A673 (cell line): ENCODE measurements around the gene SPTBN4.

Experiments
- EZH2 ChIP-seq: fragments of 200-600 bp; sonication (generic); IDR thresholded peaks from 2 replicates; pipeline ENCODE4 v1.6.1; 2017; ENCODE audit warnings: borderline replicate concordance, low read depth, mild to moderate bottlenecking, mixed read lengths, antibody characterized with exemption, low read length; ENCODE audit not compliant: poor library complexity, severe bottlenecking
- TF ChIP-seq, protein P1 (sequence below): fragments of 300-800, 200-600 bp; sonication (generic); conservative IDR thresholded peaks from 2 replicates; pipeline ENCODE4 v1.5.1; 2017; ENCODE audit warnings: low read depth, mild to moderate bottlenecking, antibody characterized with exemption, low read length, moderate library complexity, mixed read lengths

DNA sequence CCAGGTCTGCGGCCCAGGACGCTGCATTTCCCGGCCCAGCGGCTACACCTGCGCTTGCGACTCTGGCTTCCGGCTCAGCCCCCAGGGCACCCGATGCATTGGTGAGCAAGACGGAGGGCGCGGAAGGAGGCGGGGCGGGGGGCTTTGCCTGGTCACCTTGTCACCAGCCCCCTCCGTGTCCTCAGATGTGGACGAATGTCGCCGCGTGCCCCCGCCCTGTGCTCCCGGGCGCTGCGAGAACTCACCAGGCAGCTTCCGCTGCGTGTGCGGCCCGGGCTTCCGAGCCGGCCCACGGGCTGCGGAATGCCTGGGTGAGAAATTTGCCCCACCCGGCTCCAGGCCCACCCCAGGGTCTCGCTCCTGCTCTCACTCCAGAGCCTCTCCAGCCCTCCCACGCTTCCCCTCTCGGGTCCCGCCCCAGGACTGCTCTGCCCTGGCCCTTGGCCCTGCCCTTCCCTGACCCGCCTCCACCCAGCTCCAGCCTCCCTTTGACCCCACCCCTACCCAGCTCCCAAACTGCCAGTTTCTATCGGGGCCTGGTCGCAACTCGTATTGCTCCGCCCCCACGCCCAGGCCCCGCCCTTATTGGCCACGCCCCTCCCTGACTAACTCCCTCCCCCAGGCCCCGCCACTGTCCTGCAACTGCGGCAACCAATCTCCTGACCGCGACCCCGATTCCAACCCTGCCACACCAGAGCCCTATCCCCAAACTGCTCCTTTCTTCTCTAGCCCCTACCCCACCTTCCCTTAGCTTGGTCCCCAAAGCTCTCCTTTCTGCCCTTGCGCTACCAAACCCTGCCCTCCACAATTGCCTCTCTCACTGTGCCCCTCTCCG, 143.0 kb downstream of the SPTBN4 start:
- TF ChIP-seq EZH2, result no peak
- TF ChIP-seq, protein P1, sequence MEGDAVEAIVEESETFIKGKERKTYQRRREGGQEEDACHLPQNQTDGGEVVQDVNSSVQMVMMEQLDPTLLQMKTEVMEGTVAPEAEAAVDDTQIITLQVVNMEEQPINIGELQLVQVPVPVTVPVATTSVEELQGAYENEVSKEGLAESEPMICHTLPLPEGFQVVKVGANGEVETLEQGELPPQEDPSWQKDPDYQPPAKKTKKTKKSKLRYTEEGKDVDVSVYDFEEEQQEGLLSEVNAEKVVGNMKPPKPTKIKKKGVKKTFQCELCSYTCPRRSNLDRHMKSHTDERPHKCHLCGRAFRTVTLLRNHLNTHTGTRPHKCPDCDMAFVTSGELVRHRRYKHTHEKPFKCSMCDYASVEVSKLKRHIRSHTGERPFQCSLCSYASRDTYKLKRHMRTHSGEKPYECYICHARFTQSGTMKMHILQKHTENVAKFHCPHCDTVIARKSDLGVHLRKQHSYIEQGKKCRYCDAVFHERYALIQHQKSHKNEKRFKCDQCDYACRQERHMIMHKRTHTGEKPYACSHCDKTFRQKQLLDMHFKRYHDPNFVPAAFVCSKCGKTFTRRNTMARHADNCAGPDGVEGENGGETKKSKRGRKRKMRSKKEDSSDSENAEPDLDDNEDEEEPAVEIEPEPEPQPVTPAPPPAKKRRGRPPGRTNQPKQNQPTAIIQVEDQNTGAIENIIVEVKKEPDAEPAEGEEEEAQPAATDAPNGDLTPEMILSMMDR, result no peak
